Umbilical cord (tissue), 2 donors: ENCODE measurements around the gene ABCG1. TPM values are rescaled to one million over a fixed set of nuclear protein-coding genes. Genes with fewer than 3 reads are reported as not detected.

ENCODE experiments used
- DNase-seq: peaks from one replicate; pipeline ENCODE4 v3.0.0-alpha.2; 2015; ENCODE audit warnings: low spot score
- total RNA-seq: library from RNA; depleted of rRNA; stranded (reverse); fragments of >200 nt; gene quantifications from one replicate; pipeline ENCODE4 v1.2.3, GENCODE V29; 2014; ENCODE audit warnings: low replicate concordance; ENCODE audit not compliant: insufficient read depth

Gene ABCG1
- total RNA-seq, 1 donor from 2014 or later = 6.5 TPM

- no peak for DNase-seq
Observed at GRCh38 chr21:42319376-42319775, 100.4 kb downstream of the ABCG1 start.

GRCh38 chr21:42319851-42320572 is 101.1 kb downstream of the ABCG1 start:
- DNase-seq = no peak

DNA sequence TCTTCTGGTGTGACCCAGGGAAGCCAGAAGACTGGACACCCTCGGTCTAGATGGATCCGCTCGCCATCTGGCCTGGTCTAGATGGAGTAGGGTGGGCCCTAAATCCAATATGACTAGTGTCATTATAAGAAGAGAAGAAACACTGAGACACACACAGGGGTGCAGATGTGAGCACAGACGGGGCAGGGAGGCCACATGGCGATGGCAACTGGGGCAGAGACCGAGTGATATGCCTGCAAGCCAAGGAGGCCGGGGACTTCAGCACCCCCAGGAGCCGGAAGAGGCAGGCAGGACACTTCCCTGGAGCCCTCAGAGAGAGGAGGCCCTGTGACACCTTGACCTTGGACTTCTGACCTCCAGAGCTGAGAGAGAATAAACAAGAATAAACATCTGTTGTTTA is 101.9 kb downstream of the ABCG1 start:
- DNase-seq = no peak

DNA sequence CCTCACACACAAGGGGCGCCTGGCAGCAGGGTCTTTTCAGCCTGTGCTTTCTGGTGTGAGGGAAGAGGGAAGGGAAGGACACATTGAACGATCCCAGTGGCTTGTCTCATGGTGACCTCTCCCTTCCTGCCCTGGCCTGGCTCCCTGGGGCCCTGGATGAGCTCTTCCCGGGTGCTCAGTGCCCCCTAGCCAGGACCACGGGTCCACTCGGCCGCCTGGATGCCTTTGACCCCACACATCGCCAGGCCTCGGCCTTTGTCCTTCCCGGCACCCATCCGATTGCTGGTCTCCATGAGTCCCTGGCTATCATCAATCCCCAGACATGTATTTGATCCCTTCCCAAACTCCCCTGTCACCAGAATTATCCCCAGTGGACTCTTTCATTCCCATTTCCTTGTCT is 102.3 kb downstream of the ABCG1 start:
- DNase-seq = no peak

- DNase-seq = no peak
Observed at GRCh38 chr21:42321845-42322244, 102.9 kb downstream of the ABCG1 start.

GRCh38 chr21:42324896-42325295 is 106.0 kb downstream of the ABCG1 start:
- no peak for DNase-seq

DNA sequence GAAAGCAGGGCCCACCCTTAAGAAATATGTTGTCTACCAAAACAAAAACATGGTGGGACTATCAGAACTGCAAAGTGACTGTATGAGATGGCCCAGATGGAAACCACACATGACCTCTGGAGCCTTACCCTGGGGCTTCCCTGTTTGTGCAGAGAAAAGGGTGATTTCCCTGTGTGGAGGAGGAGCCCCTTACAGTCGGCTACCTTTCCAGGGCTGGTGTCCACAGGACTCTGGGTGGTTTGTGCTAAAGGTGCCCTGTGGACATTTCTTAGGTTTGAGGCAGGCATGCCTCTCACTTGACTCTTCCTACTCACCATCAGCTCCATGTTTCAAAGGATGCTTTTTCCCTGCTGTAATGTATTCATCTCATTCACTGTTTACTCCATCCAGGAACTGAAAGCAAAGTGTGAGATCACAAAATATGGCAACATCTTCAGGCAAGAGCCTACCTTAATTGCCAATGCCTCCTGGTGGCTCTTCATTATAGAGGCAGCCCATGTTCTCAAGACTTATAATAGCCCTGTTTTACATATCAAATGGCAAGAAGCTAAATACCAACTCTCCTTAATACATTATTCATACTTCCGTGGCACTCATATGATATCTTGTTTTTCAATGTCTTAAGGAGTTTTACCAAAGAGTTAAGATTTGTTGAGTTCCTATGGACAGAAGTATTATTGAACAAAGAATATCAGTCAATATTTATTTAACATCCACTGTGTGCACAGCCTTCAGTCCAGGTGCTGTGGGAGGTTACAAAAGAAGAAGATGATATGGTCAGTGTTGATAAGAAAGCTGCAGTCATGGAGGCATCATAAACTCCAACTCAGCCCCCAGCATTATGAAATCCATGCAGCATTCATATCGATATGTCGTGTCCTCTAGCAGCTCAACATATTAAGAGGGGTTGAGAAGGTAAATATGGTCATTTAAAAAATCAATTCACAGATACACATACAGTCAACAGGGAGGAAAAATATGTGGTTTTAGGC is 111.7 kb downstream of the ABCG1 start:
- no peak for DNase-seq

DNA sequence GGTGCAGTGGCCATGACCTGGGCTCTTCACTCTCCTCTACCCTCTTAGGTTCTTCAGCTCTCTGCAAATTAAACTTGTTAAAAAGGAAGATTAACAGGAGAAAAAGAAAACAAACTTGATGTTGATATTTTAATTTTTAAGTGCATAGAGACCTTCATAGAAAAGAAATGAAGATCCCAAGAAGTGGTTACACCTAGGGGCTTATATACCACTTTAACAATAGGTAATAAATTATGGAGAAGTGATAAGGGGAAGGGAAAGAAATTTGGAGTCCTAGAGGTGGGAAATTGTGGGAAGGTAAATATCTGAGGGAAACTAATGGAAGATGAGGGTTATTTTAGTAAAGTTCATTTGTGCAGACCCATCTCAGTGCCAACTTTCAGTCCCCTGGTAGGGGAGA is 112.7 kb downstream of the ABCG1 start:
- DNase-seq = no peak

DNA sequence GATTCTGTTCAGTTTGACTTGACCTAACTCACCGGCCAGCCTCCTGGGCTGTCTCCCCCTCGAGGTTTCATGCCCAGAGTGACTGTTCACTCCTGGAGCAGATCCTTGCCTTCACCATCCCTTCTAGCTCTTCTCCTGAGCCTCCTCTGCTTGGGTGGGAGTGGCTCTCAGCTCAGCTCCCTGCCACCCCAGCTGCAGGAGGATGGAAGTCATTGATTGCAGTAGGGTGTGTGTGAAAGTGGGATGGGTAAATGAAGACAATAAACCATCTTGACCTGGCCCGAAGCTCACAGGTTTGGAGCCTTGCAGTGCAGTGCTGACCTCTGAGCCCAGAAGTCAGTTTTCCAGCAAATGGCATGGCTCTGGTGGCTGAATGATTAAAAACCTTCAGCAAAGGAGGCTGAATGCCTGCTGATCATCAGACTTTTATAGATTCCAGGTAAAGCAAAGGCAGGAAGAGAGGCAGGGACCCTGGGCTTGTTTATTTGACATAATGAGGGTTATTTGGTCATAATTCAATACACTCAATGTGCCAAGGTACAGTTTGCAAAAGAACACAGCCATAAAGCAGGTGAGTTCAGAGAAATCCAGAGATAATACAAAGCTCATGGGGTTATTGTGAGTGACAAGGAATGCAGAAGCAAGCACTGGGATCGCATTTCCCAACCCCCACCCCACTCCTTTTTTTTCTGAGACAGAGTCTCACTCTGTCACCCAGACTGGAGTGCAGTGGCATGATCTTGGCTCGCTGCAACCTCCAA is 113.8 kb downstream of the ABCG1 start:
- no peak for DNase-seq

DNA sequence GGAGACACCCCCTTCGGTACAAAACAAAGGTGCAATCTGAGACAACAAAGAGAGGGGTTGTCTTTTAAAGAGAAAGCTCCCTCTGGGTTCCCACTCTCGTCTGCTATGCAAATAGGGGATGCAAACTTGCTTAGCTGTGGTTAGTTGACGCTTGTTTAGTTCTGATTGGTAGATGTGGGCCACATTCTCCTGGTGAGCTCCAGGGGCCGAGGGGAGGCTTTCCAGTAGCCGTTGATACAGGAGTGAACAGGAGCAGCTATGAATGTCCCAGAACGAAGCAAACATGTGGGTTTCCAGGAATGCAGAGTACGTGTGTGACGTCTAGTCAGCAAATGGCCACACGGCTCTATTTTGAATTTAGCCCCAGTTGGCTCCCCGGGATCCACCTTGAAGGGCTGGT is 117.1 kb downstream of the ABCG1 start:
- no peak for DNase-seq

GRCh38 chr21:42337276-42337675 is 118.3 kb downstream of the ABCG1 start:
- no peak for DNase-seq

GRCh38 chr21:42337830-42338728 is 119.1 kb downstream of the ABCG1 start:
- peak; percentile 42 for DNase-seq

- DNase-seq = no peak
Observed at GRCh38 chr21:42338729-42339715, 120.1 kb downstream of the ABCG1 start.

- DNase-seq = peak; percentile 11
Observed at GRCh38 chr21:42340187-42341050, 121.5 kb downstream of the ABCG1 start.

- no peak for DNase-seq
Observed at GRCh38 chr21:42341776-42342542, 123.0 kb downstream of the ABCG1 start.

GRCh38 chr21:42343101-42343500 is 124.2 kb downstream of the ABCG1 start:
- no peak for DNase-seq

- no peak for DNase-seq
Observed at GRCh38 chr21:42343556-42343955, 124.6 kb downstream of the ABCG1 start.

- DNase-seq = no peak
Observed at GRCh38 chr21:42343963-42344510, 125.1 kb downstream of the ABCG1 start.
